Parathyroid adenoma (tissue), 2 donors: ENCODE measurements around the gene CEBPZ.

Source experiments
- H2AFZ ChIP-seq: fragments of 300-600 bp; sonication (generic); one replicate; pipeline ENCODE4 v1.7.0; 2017; ENCODE audit warnings: antibody characterized with exemption, mild to moderate bottlenecking
- H3K27ac ChIP-seq: fragments of 300-600 bp; sonication (generic); one replicate; pipeline ENCODE4 v1.7.0; 2017
- H3K27me3 ChIP-seq: fragments of 300-600 bp; sonication (generic); one replicate; pipeline ENCODE4 v1.7.0; 2017; ENCODE audit warnings: low read length; ENCODE audit not compliant: control insufficient read depth, insufficient read depth
- H3K36me3 ChIP-seq: fragments of 300-600 bp; sonication (generic); one replicate; pipeline ENCODE4 v1.7.0; 2017; ENCODE audit warnings: low read length; ENCODE audit not compliant: control insufficient read depth, insufficient read depth
- H3K4me1 ChIP-seq: fragments of 300-600 bp; sonication (generic); one replicate; pipeline ENCODE4 v1.7.0; 2017; ENCODE audit warnings: control low read depth
- H3K4me2 ChIP-seq: fragments of 300-600 bp; sonication (generic); one replicate; pipeline ENCODE4 v1.7.0; 2017; ENCODE audit warnings: low read length
- H3K4me3 ChIP-seq: fragments of 300-600 bp; sonication (generic); one replicate; pipeline ENCODE4 v1.7.0; 2017; ENCODE audit warnings: low read depth, low read length
- H3K79me2 ChIP-seq: fragments of 300-600 bp; sonication (generic); one replicate; pipeline ENCODE4 v1.7.0; 2017; ENCODE audit warnings: control low read depth
- H3K9ac ChIP-seq: fragments of 300-600 bp; sonication (generic); one replicate; pipeline ENCODE4 v1.7.0; 2017; ENCODE audit warnings: mild to moderate bottlenecking
- H3K9me3 ChIP-seq: fragments of 300-600 bp; sonication (generic); one replicate; pipeline ENCODE4 v1.7.0; 2017; ENCODE audit warnings: low read length; ENCODE audit not compliant: control insufficient read depth
- TF ChIP-seq, protein P1 (sequence below): fragments of 300-600 bp; sonication (generic); IDR thresholded peaks from one replicate; pipeline ENCODE4 v1.7.0; 2017; ENCODE audit warnings: antibody characterized with exemption, mild to moderate bottlenecking
- donor health status: primary hyperparathyroidism.

The CEBPZ gene

GRCh38 chr2:37246205-37246604 is 14.8 kb upstream of the CEBPZ start:
- Histone ChIP-seq H3K4me3 (no peak overlapping the region), H3K4me1 (no peaks in the 10 kb centered on the region), H3K36me3 (no peaks in the 10 kb centered on the region), H3K9me3 (no peaks in the 10 kb centered on the region), H3K79me2 (no peaks in the 10 kb centered on the region), H2AFZ (no peak overlapping the region), H3K9ac (no peak overlapping the region), H3K27ac (no peak overlapping the region), H3K27me3 (no peaks in the 10 kb centered on the region), H3K4me2 (no peak overlapping the region)
- TF ChIP-seq, protein P1, sequence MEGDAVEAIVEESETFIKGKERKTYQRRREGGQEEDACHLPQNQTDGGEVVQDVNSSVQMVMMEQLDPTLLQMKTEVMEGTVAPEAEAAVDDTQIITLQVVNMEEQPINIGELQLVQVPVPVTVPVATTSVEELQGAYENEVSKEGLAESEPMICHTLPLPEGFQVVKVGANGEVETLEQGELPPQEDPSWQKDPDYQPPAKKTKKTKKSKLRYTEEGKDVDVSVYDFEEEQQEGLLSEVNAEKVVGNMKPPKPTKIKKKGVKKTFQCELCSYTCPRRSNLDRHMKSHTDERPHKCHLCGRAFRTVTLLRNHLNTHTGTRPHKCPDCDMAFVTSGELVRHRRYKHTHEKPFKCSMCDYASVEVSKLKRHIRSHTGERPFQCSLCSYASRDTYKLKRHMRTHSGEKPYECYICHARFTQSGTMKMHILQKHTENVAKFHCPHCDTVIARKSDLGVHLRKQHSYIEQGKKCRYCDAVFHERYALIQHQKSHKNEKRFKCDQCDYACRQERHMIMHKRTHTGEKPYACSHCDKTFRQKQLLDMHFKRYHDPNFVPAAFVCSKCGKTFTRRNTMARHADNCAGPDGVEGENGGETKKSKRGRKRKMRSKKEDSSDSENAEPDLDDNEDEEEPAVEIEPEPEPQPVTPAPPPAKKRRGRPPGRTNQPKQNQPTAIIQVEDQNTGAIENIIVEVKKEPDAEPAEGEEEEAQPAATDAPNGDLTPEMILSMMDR = no peak

DNA sequence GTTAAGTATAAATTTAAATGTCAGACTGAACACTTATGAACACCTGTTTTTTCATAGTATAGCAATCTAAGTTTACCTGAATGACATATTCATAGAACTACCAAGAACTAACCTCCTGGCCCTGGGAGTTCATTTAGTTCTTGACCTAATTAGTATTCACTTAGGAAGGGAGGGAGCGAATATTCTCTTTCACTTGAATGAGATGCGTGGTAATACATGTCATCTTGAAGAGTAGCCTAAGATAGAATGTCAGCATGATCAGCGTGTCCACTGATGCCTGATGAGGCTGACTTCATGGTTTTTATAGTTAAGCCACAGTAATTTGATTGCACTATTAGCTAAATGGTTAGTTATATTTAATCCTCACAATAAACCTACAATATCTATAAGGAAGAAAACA is 13.4 kb upstream of the CEBPZ start:
- no peaks in the 10 kb centered on the region for H3K36me3 ChIP-seq

DNA sequence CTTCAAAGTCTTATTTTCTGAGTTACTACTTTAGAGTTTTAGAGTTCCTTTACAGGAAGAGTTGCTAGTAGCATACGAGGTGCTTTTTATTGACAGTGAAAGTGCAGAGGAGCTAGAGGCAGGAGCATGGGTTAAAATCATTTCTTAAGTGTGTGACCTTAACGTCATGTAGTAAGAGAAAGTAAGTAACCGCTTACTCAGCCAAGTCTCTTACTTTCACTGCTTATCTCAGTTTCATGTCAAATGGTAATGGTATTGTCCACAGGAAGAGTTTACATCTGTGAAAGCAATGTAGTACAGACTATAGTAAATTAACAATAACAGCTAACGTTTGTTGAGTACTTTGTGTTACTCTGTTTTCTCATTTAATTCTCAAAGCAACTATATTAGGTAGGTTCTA is 12.6 kb upstream of the CEBPZ start:
- Histone ChIP-seq H2AFZ (no peak overlapping the region), H3K4me3 (no peak overlapping the region), H3K4me1 (peaks cover 2% of the 10 kb centered on the region), H3K4me2 (no peak overlapping the region), H3K9ac (no peak overlapping the region), H3K27me3 (no peaks in the 10 kb centered on the region), H3K27ac (no peak overlapping the region), H3K36me3 (no peaks in the 10 kb centered on the region), H3K79me2 (no peaks in the 10 kb centered on the region), H3K9me3 (no peaks in the 10 kb centered on the region)
- TF ChIP-seq, protein P1 = no peak

More for the DNA sequence above, 13.4 kb upstream of the CEBPZ start:
- Histone ChIP-seq H3K4me2 (no peak overlapping the region), H3K9ac (no peak overlapping the region), H2AFZ (no peak overlapping the region), H3K27me3 (no peaks in the 10 kb centered on the region), H3K4me3 (no peak overlapping the region), H3K4me1 (peaks cover 2% of the 10 kb centered on the region), H3K9me3 (no peaks in the 10 kb centered on the region), H3K79me2 (no peaks in the 10 kb centered on the region), H3K27ac (no peak overlapping the region)
- TF ChIP-seq, protein P1 = no peak

DNA sequence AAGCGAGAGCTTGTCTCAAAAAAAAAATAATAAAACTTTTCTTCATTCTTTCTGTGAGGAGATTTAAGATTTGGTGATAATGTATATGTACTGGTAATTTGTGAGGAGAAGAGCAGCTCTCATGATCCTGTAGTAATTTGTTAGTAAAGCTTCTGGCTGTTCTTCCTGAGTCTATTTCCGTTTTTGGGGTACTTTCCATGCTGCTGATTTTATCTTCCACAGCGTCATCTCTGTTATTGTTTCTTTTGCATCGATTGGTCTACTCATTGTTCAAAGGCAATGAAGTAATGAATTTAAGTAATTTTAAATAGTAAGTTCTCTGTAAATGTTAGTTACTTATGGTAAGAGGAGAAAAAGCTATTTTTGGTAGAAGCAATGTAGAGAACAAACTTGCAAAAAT is 12.0 kb upstream of the CEBPZ start:
- Histone ChIP-seq H3K9me3 (no peaks in the 10 kb centered on the region), H3K9ac (no peak overlapping the region), H3K36me3 (no peaks in the 10 kb centered on the region), H2AFZ (no peak overlapping the region), H3K4me1 (peaks cover 2% of the 10 kb centered on the region), H3K79me2 (no peaks in the 10 kb centered on the region), H3K4me3 (no peak overlapping the region), H3K27ac (no peak overlapping the region), H3K4me2 (no peak overlapping the region), H3K27me3 (no peaks in the 10 kb centered on the region)
- TF ChIP-seq, protein P1 = no peak

GRCh38 chr2:37232131-37232933 is 936 bp upstream of the CEBPZ start:
- Histone ChIP-seq H3K4me2 (peak overlapping the region; percentile 91), H3K27ac (peak overlapping the region; percentile 90), H3K4me1 (peaks cover 15% of the 10 kb centered on the region), H3K9me3 (no peaks in the 10 kb centered on the region), H3K27me3 (no peaks in the 10 kb centered on the region), H3K36me3 (no peaks in the 10 kb centered on the region), H3K79me2 (peaks cover 37% of the 10 kb centered on the region), H3K9ac (peak overlapping the region; percentile 86), H3K4me3 (peak overlapping the region; percentile 96), H2AFZ (peak overlapping the region; percentile 99)
- TF ChIP-seq, protein P1 = no peak
